GM21619 (cell line): ENCODE results near the gene GPR180.
A peak's percentile ranks its signal among the peaks of the same experiment; 100 is the strongest.

Source experiments
- ATAC-seq: cut with Tn5 transposase; IDR thresholded peaks from one replicate; pipeline ENCODE4 v1.9.1; 2021; ENCODE audit not compliant: unreplicated experiment

GPR180 gene

GRCh38 chr13:94601446-94602431 is at the start of gene GPR180:
Gene GPR180, plus strand, starts transcription at chr13:94601857. Its CDS starts 71 bp downstream, at chr13:94601928.
- peak; percentile 99 for ATAC-seq

- no peak for ATAC-seq
Observed at GRCh38 chr13:94552095-94552494, 49.6 kb upstream of the GPR180 start.

DNA sequence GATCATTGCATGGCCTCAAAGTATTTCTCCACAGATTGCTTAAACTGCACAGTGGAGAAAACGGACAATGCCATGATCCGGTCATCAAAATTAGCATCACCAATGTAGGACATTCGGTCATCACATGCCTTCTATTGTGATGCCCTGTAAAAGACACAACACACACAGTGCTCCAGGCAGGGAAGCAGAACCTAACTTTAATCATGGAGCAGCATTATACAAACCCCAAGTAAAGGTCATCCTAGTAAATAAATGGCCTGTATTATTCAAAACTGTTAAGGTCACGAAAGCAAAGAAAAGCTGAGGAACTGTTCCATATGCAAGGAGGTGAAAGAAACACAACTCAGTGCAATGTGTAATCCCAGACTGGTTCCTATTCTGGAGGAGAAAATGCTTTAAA is 47.9 kb upstream of the GPR180 start:
- ATAC-seq, result no peak

- no peak for ATAC-seq
Observed at GRCh38 chr13:94556041-94556440, 45.6 kb upstream of the GPR180 start.

- ATAC-seq, result no peak
Observed at GRCh38 chr13:94556621-94557020, 45.0 kb upstream of the GPR180 start.

DNA sequence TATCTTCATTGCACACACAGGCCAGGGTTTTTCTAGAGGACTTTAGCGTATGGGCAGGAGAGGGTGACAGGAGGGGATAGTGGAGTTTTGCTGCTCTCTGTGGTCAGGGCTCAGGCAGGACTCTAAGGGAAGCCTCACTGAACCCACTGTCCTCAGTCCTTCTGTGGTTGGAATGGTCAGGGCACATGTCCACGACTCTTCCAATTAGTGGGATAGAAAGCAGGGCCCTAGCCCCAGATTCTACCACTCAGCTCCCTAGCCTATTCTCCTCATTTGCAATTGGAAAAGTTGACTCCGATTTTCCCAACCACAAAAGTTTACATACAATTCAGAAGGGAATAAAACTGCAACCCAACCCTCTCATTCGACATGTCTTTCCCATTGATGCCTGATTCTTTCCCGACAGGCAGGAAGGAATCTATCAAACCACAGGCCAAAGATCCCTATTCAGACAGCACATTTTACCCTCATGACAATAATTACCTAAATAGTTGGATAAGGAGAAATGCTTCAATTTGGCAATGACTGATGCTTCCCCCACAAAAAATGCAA is 43.9 kb upstream of the GPR180 start:
- ATAC-seq, result no peak

GRCh38 chr13:94558716-94559115 is 42.9 kb upstream of the GPR180 start:
- ATAC-seq, result no peak

GRCh38 chr13:94559222-94559795 is 42.3 kb upstream of the GPR180 start:
- ATAC-seq, result no peak

GRCh38 chr13:94560116-94560515 is 41.5 kb upstream of the GPR180 start:
- ATAC-seq, result no peak

GRCh38 chr13:94561126-94561525 is 40.5 kb upstream of the GPR180 start:
- no peak for ATAC-seq

DNA sequence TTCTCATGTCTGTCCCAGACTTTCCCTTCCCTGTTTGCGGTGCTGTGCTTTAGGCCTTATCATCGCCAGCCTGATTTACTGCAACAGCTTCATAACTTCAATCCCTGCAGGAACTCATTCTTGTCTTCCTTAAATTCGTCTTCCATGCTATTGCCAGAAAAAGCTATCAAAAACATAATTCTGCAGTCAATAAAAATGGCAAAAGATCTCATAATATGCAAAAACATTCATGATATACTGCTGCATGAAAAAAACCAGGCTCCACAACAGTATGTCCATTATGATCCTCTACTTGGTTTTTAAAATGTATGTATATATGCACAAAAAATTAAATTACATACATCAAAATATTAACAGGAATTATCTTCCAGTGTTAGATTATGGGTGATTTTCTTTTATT is 34.1 kb upstream of the GPR180 start:
- no peak for ATAC-seq

DNA sequence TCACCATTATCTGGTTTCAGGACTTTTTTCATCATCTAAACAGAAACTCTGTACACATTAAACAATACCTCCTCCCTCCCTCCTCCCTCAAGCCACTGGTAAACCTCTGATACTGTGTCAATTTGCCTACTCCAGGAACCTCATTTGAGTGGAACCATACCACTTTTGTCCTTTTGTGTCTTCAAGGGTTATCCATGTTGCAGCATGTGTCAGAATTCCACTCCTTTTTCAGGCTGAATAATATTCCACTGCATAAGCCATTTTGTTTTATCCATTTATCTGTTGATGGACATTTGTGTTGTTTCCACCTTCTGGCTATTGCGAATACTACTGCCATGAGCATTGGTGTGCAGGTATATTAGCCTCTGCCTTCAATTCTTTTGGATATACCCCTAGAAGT is 33.2 kb upstream of the GPR180 start:
- no peak for ATAC-seq

DNA sequence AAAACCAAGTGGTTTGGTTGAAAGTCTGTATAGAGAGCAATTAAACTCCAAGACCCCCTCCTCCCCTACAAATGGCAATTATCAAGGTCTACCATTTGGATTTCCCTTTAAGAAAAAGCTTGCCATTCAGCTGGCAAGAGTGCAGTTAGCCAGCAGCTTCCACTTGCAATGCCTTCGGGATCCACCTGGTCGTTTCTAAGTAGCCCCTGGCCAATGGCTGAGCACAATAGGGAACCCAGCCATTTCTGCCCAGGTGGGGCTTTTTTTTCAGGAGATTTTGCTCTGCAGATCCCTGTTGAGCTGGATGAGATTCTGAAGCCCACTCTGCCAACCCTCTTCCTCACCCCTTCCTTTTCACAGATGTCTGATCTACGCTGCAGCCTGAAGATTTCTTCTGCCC is 32.0 kb upstream of the GPR180 start:
- no peak for ATAC-seq

DNA sequence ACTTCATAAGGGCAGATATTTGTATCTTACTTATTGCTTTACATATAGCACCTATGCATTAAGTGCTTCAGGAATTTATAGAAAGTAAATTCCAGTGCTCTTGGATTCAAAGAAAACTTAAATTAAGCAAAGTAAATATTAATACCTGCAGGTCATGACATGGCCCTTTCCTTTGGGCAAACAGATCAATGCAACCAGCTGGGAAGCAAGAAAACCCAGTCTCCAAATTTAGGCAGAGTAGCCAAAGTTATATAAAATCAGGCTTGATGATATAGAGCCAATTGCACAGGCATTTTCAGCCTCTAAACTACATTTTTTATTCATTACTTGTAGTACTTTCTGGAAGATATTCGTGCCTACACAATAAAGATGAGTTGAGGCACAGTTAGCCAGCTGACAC is 22.6 kb upstream of the GPR180 start:
- no peak for ATAC-seq

GRCh38 chr13:94583926-94584325 is 17.7 kb upstream of the GPR180 start:
- ATAC-seq, result no peak

DNA sequence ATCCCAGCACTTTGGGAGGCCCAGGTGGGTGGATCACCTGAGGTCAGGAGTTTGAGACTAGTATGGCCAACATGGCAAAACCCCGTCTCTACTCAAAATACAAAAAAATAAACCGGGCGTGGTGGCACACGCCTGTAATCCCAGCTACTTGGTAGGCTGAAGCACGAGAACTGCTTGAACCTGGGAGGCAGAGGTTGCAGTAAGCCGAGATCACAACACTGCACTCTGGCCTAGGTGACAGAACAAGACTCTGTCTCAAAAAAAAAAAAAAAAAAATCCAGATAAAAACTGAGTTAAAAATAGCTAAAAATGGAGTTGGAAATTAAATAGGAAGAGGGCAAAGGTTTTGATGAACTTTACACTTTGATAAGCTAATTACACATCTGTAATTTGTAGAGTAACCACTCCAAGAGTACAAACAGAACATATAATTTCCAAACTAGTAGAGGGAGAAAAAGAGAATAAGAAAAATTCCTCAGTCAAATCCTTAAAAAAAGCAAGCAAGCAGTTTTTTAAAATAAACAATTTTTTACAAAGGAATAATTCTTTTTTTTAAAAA is 16.0 kb upstream of the GPR180 start:
- no peak for ATAC-seq

- ATAC-seq, result no peak
Observed at GRCh38 chr13:94586371-94586770, 15.3 kb upstream of the GPR180 start.

DNA sequence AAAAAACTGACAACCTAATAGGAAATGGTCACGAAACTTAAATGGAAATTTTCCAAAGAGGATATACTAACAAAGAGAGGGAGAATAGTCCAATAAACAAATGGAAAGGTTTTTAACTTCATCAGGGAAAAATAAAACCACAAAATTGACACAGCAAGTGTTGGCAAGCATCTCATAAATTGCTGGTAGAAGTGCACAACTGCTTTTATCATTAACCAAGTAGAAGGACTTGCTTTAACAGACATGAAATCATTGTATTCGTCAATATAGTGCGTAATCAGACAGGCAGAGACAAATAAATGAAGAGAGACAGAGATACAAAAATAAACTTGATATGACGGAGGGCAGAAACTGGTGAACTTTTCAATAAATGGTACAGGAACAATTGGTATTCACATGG is 13.1 kb upstream of the GPR180 start:
- ATAC-seq, result no peak

DNA sequence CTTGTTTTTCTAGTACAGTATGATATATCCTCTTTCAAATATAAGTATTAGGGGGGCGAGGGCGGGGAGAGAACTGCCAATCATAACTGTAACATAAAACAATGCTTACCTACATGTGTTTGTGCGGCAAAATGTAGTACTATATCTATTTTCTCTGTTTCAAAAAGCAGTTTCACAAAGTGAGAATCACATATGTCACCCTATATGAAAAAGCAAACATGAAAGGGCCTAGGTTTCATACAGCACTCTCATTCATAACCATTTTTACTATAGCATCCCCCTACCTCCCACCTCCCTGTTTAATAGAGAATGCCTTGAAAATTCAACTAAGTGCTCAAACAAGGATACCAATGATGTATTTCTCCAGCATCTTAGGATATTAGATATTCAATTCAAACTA is 10.9 kb upstream of the GPR180 start:
- ATAC-seq, result no peak

GRCh38 chr13:94595001-94595949 is 6.4 kb upstream of the GPR180 start:
- ATAC-seq, result peak; percentile 51
